Liver (tissue), 9 donors: Measurements from ENCODE around the gene TEAD2. TPM values are rescaled to one million over a fixed set of nuclear protein-coding genes. Genes with fewer than 3 reads are reported as not detected.
A peak's percentile ranks its signal among the peaks of the same experiment; 100 is the strongest.
"Not testable (repeated sequence)": the region's sequence is repeated elsewhere in the genome, so short reads cannot be mapped to it uniquely, and the experiment has no call there.

Experiments
- DNase-seq: peaks from one replicate; pipeline ENCODE4 v3.0.0-alpha.2; 2017; ENCODE audit warnings: low spot score
- H3K27ac ChIP-seq, 2 donors: one replicate each; pipeline ENCODE4 v1.7.0; 2013; ENCODE audit warnings: inconsistent platforms in 2 of 2, low read length in 2 of 2, control low read depth in 1 of 2, low read depth in 1 of 2, mild to moderate bottlenecking in 1 of 2
- H3K27me3 ChIP-seq, 4 donors: one replicate each; pipeline versions ENCODE4 v1.6.1 to v1.7.0; 2013; ENCODE audit warnings: low read length in 3 of 4, inconsistent platforms in 1 of 4, mild to moderate bottlenecking in 1 of 4, moderate library complexity in 1 of 4; ENCODE audit not compliant: control insufficient read depth in 4 of 4, insufficient read depth in 4 of 4
- H3K36me3 ChIP-seq, 4 donors: one replicate each; pipeline versions ENCODE4 v1.6.1 to v1.7.0; 2013; ENCODE audit warnings: low read length in 3 of 4, mild to moderate bottlenecking in 3 of 4, low read depth in 1 of 4, moderate library complexity in 1 of 4; ENCODE audit not compliant: control insufficient read depth in 4 of 4, insufficient read depth in 3 of 4
- H3K4me1 ChIP-seq, 4 donors: one replicate each; pipeline versions ENCODE4 v1.6.1 to v1.7.0; 2013; ENCODE audit warnings: low read length in 3 of 4, mild to moderate bottlenecking in 3 of 4, moderate library complexity in 1 of 4; ENCODE audit not compliant: control insufficient read depth in 4 of 4, insufficient read depth in 4 of 4
- H3K4me3 ChIP-seq, 3 donors: one replicate each; pipeline versions ENCODE4 v1.6.1 to v1.7.0; 2013; ENCODE audit warnings: low read length in 3 of 3, control low read depth in 1 of 3, low read depth in 1 of 3, mild to moderate bottlenecking in 1 of 3
- H3K9ac ChIP-seq, 2 donors: one replicate each; pipeline ENCODE4 v1.7.0; 2013; ENCODE audit warnings: low read length in 2 of 2, mild to moderate bottlenecking in 2 of 2, moderate library complexity in 2 of 2, control low read depth in 1 of 2, low read depth in 1 of 2
- H3K9me3 ChIP-seq, 4 donors: one replicate each; pipeline versions ENCODE4 v1.6.1 to v1.7.0; 2013; ENCODE audit warnings: low read length in 3 of 4; ENCODE audit not compliant: control insufficient read depth in 4 of 4
- EGR1 ChIP-seq, 2 donors: IDR thresholded peaks; 2 replicates each; pipeline ENCODE4 v1.6.1; 2016 to 2018; ENCODE audit warnings: antibody characterized with exemption in 2 of 2, low read depth in 2 of 2
- FOXA1 ChIP-seq: IDR thresholded peaks from 2 replicates; pipeline ENCODE4 v1.6.1; 2016; ENCODE audit warnings: antibody characterized with exemption
- FOXA2 ChIP-seq: IDR thresholded peaks from 2 replicates; pipeline ENCODE4 v1.6.1; 2016; ENCODE audit warnings: antibody characterized with exemption
- GABPA ChIP-seq, 2 donors: IDR thresholded peaks in 1 of 2; conservative IDR thresholded peaks in 1 of 2; 2 replicates each; pipeline ENCODE4 v1.6.1; 2016; ENCODE audit warnings: antibody characterized with exemption in 2 of 2, mild to moderate bottlenecking in 1 of 2, moderate library complexity in 1 of 2
- HNF4A ChIP-seq, 2 donors: conservative IDR thresholded peaks; 2 replicates each; pipeline ENCODE4 v1.6.1; 2016; ENCODE audit warnings: antibody characterized with exemption in 2 of 2, mild to moderate bottlenecking in 2 of 2
- HNF4G ChIP-seq: IDR thresholded peaks from 2 replicates; pipeline ENCODE4 v1.6.1; 2016; ENCODE audit warnings: antibody characterized with exemption
- JUND ChIP-seq, 2 donors: IDR thresholded peaks; 2 replicates each; pipeline ENCODE4 v1.6.1; 2016; ENCODE audit warnings: antibody characterized with exemption in 2 of 2
- NR2F2 ChIP-seq: IDR thresholded peaks from 2 replicates; pipeline ENCODE4 v1.6.1; 2016; ENCODE audit warnings: antibody characterized with exemption
- RAD21 ChIP-seq, 2 donors: IDR thresholded peaks; 2 replicates each; pipeline ENCODE4 v1.6.1; 2016; ENCODE audit warnings: antibody characterized with exemption in 2 of 2, mild to moderate bottlenecking in 2 of 2
- RXRA ChIP-seq, 2 donors: IDR thresholded peaks; 2 replicates each; pipeline ENCODE4 v1.6.1; 2017 to 2018; ENCODE audit warnings: antibody characterized with exemption in 2 of 2, mild to moderate bottlenecking in 1 of 2
- SP1 ChIP-seq: IDR thresholded peaks from 2 replicates; pipeline ENCODE4 v1.6.1; 2018; ENCODE audit warnings: antibody characterized with exemption, mild to moderate bottlenecking
- TAF1 ChIP-seq: conservative IDR thresholded peaks from 2 replicates; pipeline ENCODE4 v1.6.1; 2016; ENCODE audit warnings: antibody characterized with exemption, mild to moderate bottlenecking
- WGBS: extraction: QIAGEN DNeasy Blood & Tissue Kit; methylation state at CpG from one replicate; pipeline ENCODE4 v1.1.7; 2013; 5-methylcytosine and 5-hydroxymethylcytosine counted together
- polyA plus RNA-seq, 2 donors: library from polyadenylated mRNA; stranded (reverse) in 1 of 2; unstranded in 1 of 2; fragments of 200-250 nt in 1 of 2; fragments of >200 nt in 1 of 2; fragmentation: Nextera tagmentation in 1 of 2; extraction: Ambion mirVana in 1 of 2; gene quantifications; one replicate each; pipeline versions ENCODE4 v1.2.1 to v1.2.3, GENCODE V29; 2013 to 2015
- total RNA-seq, 2 donors: library from RNA; depleted of rRNA; stranded (reverse); fragments of >200 nt; gene quantifications; one replicate each; pipeline ENCODE4 v1.2.3, GENCODE V29; 2014
- TF ChIP-seq, protein P1 (sequence below): fragments of 150-350 bp; IDR thresholded peaks from 2 replicates; pipeline ENCODE4 v1.5.1; 2017; ENCODE audit warnings: improper control_type of control experiment, low read depth, low read length; ENCODE audit not compliant: missing input control
- TF ChIP-seq, protein P2 (sequence below): IDR thresholded peaks from 2 replicates; pipeline ENCODE4 v1.6.1; 2016; ENCODE audit warnings: antibody characterized with exemption
- TF ChIP-seq, protein P3 (sequence below): IDR thresholded peaks from 2 replicates; pipeline ENCODE4 v1.6.1; 2016; ENCODE audit warnings: antibody characterized with exemption
- donor health status: healthy.
- donor health status: healthy.
- donor health status: healthy.
- donor health status: healthy.
- donor health status: healthy.

Gene TEAD2
- total and polyA plus RNA-seq, 4 donors = 3.3 to 8.1 (median 4.4) TPM

DNA sequence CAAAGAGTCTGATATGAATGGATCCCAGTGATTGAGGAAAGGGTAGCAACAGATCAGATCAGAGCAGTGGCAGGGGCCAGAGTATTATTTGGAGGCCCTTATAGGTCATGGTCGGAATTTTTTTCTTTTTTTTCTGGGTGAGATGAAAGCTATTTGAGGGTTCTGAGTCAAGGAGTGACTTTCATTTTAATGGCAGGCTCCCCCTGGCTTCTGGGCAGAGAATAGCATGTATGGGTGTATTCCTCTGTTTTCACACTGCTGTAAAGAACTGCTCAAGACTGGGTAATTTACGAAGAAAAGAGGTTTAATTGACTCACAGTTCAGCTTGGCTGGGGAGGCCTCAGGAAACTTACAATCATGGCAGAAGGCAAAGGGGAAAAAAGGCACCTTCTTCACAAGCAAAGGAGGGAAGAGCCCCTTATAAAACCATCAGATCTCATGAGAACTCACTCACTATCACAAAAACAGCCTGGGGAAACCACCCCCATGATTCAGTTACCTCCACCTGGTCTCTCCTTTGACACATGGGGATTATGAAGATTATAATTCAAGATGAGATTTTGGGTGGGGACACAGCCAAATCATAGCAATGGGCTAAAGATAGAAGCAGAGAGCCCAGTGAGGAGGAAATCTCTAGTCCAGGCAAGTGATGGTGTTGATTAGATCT, 34.2 kb downstream of the TEAD2 start:
- Histone ChIP-seq H3K9ac (no peak overlapping the region), H3K9me3 (no peaks in the 10 kb centered on the region), H3K27ac (no peak overlapping the region), H3K4me3 (no peak overlapping the region), H3K27me3 (no peaks in the 10 kb centered on the region), H3K36me3 (no peaks in the 10 kb centered on the region), H3K4me1 (peaks cover 0 to 7% (median 2%) of the 10 kb centered on the region in 4 donors)
- TF ChIP-seq, protein P1, sequence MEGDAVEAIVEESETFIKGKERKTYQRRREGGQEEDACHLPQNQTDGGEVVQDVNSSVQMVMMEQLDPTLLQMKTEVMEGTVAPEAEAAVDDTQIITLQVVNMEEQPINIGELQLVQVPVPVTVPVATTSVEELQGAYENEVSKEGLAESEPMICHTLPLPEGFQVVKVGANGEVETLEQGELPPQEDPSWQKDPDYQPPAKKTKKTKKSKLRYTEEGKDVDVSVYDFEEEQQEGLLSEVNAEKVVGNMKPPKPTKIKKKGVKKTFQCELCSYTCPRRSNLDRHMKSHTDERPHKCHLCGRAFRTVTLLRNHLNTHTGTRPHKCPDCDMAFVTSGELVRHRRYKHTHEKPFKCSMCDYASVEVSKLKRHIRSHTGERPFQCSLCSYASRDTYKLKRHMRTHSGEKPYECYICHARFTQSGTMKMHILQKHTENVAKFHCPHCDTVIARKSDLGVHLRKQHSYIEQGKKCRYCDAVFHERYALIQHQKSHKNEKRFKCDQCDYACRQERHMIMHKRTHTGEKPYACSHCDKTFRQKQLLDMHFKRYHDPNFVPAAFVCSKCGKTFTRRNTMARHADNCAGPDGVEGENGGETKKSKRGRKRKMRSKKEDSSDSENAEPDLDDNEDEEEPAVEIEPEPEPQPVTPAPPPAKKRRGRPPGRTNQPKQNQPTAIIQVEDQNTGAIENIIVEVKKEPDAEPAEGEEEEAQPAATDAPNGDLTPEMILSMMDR = peak; percentile 60
- TF ChIP-seq JUND (IDR thresholded peaks at IDR 0.05) = no peak
- no peak for TF ChIP-seq NR2F2
- no peak for TF ChIP-seq SP1
- no peak for TF ChIP-seq RXRA (IDR thresholded peaks at IDR 0.05)
- no peak for TF ChIP-seq FOXA2
- no peak for TF ChIP-seq TAF1
- TF ChIP-seq RAD21 (IDR thresholded peaks at IDR 0.05) = peak; percentile 51 to 68
- TF ChIP-seq, protein P2, sequence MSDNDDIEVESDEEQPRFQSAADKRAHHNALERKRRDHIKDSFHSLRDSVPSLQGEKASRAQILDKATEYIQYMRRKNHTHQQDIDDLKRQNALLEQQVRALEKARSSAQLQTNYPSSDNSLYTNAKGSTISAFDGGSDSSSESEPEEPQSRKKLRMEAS = no peak
- TF ChIP-seq GABPA (IDR thresholded peaks at IDR 0.05 in 1 of 2, conservative IDR thresholded peaks at IDR 0.05 in 1 of 2) = no peak
- TF ChIP-seq HNF4A (conservative IDR thresholded peaks at IDR 0.05) = no peak
- TF ChIP-seq HNF4G = no peak
- TF ChIP-seq EGR1 (IDR thresholded peaks at IDR 0.05; ENCODE audit: low read depth in 2 of 2) = no peak
- DNase-seq = no peak
- 50% methylated on average over 2 of the region's 2 CpGs for WGBS

DNA sequence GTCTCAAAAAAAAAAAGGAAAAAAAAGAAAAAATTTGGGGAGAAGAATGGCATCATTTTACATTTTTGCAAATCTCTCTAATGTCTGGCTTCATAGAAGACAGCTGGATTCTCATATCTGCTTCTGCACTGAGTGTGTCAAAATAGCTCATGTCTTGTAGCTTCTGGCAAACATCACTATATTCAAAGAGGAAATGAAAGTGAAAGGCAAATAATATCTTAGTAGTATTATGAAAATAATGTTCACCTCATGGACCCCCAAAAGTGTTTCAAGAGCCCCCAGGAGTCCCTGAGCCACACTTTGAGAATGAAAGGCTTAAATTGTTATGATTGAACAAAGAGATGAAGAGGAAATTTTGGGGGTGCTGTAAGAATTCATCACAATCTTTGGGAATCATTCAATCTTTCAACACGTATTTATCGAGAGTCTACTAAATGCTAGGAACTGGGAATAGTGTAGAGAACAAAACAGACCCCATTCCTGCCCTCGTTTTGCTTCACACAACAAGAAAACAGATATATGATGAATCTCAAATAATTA, 36.0 kb downstream of the TEAD2 start:
- WGBS = 90% methylated on average over 3 of the region's 3 CpGs
- no peak overlapping the region for H3K27ac ChIP-seq
- no peak overlapping the region for H3K4me3 ChIP-seq
- no peaks in the 10 kb centered on the region for H3K4me1 ChIP-seq
- H3K36me3 ChIP-seq = no peaks in the 10 kb centered on the region
- H3K9me3 ChIP-seq = no peaks in the 10 kb centered on the region
- no peak for DNase-seq
- H3K9ac ChIP-seq = no peak overlapping the region
- TF ChIP-seq, protein P3, sequence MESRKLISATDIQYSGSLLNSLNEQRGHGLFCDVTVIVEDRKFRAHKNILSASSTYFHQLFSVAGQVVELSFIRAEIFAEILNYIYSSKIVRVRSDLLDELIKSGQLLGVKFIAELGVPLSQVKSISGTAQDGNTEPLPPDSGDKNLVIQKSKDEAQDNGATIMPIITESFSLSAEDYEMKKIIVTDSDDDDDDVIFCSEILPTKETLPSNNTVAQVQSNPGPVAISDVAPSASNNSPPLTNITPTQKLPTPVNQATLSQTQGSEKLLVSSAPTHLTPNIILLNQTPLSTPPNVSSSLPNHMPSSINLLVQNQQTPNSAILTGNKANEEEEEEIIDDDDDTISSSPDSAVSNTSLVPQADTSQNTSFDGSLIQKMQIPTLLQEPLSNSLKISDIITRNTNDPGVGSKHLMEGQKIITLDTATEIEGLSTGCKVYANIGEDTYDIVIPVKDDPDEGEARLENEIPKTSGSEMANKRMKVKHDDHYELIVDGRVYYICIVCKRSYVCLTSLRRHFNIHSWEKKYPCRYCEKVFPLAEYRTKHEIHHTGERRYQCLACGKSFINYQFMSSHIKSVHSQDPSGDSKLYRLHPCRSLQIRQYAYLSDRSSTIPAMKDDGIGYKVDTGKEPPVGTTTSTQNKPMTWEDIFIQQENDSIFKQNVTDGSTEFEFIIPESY = no peak
- TF ChIP-seq FOXA1 (no peak), JUND (IDR thresholded peaks at IDR 0.05) (no peak), HNF4A (conservative IDR thresholded peaks at IDR 0.05) (no peak), RAD21 (IDR thresholded peaks at IDR 0.05) (no peak)
- no peaks in the 10 kb centered on the region for H3K27me3 ChIP-seq

DNA sequence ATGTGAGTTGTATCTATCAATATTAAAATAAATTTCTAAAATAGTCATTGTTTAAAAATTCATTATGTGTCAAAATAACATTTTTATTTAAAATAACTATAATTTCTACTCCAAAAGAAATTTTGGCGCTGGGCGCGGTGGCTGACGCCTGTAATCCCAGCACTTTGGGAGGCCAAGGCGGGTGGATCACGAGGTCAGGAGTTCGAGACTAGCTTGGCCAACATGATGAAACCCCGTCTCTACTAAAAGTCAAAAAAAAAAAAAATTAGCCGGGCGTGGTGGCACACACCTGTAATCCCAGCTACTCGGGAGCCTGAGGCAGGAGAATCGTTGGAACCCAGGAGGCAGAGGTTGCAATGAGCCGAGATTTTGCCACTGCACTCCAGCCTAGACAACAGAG, 36.5 kb downstream of the TEAD2 start:
- H3K9ac ChIP-seq, H3K4me3 ChIP-seq, H3K9me3 ChIP-seq, H3K36me3 ChIP-seq, DNase-seq, H3K27ac ChIP-seq, H3K27me3 ChIP-seq, H3K4me1 ChIP-seq: not testable (repeated sequence)
- 94% methylated on average over 13 of the region's 13 CpGs for WGBS
